ENCODE measurements around the gene PGBD5. TPM values are rescaled to one million over a fixed set of nuclear protein-coding genes. Genes with fewer than 3 reads are reported as not detected.

PGBD5 gene
- total RNA-seq, 6 experiments from 2014 or later, result 0.05 TPM; not detected in 5

- Mint-ChIP-seq H3K27ac (no peak overlapping the region), H3K4me1 (ENCODE audit: low read depth) (no peaks in the 10 kb centered on the region), H3K36me3 (ENCODE audit: low read depth) (no peaks in the 10 kb centered on the region), H3K9me3 (peaks cover 29% of the 10 kb centered on the region), H3K4me3 (no peak overlapping the region), H3K27me3 (ENCODE audit: insufficient read depth) (no peaks in the 10 kb centered on the region)
- TF ChIP-seq CTCF (IDR thresholded peaks at IDR 0.05), result no peak
- no peak for DNase-seq
Measured at GRCh38 chr1:230391776-230392535, 34.2 kb downstream of the PGBD5 start.

GRCh38 chr1:230390371-230390770, 35.8 kb downstream of the PGBD5 start:
- Mint-ChIP-seq H3K4me1 (ENCODE audit: low read depth) (no peaks in the 10 kb centered on the region), H3K27me3 (ENCODE audit: insufficient read depth) (no peaks in the 10 kb centered on the region), H3K9me3 (peaks cover 23% of the 10 kb centered on the region), H3K27ac (no peak overlapping the region), H3K4me3 (no peak overlapping the region), H3K36me3 (ENCODE audit: low read depth) (no peaks in the 10 kb centered on the region)
- no peak for DNase-seq
- no peak for TF ChIP-seq CTCF (IDR thresholded peaks at IDR 0.05)

GRCh38 chr1:230387876-230388275, 38.3 kb downstream of the PGBD5 start:
- H3K27me3 Mint-ChIP-seq (ENCODE audit: insufficient read depth), result no peaks in the 10 kb centered on the region
- peaks cover 31% of the 10 kb centered on the region for H3K9me3 Mint-ChIP-seq
- H3K36me3 Mint-ChIP-seq (ENCODE audit: low read depth), result no peaks in the 10 kb centered on the region
- H3K4me1 Mint-ChIP-seq (ENCODE audit: low read depth), result no peaks in the 10 kb centered on the region
- no peak overlapping the region for H3K4me3 Mint-ChIP-seq
- H3K27ac Mint-ChIP-seq, result no peak overlapping the region
- TF ChIP-seq CTCF (IDR thresholded peaks at IDR 0.05), result no peak
- DNase-seq, result no peak

GRCh38 chr1:230387296-230387695, 38.8 kb downstream of the PGBD5 start:
- no peak overlapping the region for H3K4me3 Mint-ChIP-seq
- H3K9me3 Mint-ChIP-seq, result peaks cover 34% of the 10 kb centered on the region
- H3K36me3 Mint-ChIP-seq (ENCODE audit: low read depth), result no peaks in the 10 kb centered on the region
- DNase-seq, result no peak
- H3K27ac Mint-ChIP-seq, result no peak overlapping the region
- TF ChIP-seq CTCF (IDR thresholded peaks at IDR 0.05), result no peak
- no peaks in the 10 kb centered on the region for H3K27me3 Mint-ChIP-seq (ENCODE audit: insufficient read depth)
- H3K4me1 Mint-ChIP-seq (ENCODE audit: low read depth), result no peaks in the 10 kb centered on the region

GRCh38 chr1:230386637-230387262, 39.4 kb downstream of the PGBD5 start:
- H3K4me3 Mint-ChIP-seq, result no peak overlapping the region
- H3K27ac Mint-ChIP-seq, result no peak overlapping the region
- H3K9me3 Mint-ChIP-seq, result peaks cover 40% of the 10 kb centered on the region
- no peaks in the 10 kb centered on the region for H3K4me1 Mint-ChIP-seq (ENCODE audit: low read depth)
- no peak for DNase-seq
- no peaks in the 10 kb centered on the region for H3K36me3 Mint-ChIP-seq (ENCODE audit: low read depth)
- no peak for TF ChIP-seq CTCF (IDR thresholded peaks at IDR 0.05)
- no peaks in the 10 kb centered on the region for H3K27me3 Mint-ChIP-seq (ENCODE audit: insufficient read depth)
